Measurements from ENCODE around the gene PRR20G. TPM values are rescaled to one million over a fixed set of nuclear protein-coding genes. Genes with fewer than 3 reads are reported as not detected.

The PRR20G gene
- total RNA-seq, 2 donors from 2014 or later, result not detected

DNA sequence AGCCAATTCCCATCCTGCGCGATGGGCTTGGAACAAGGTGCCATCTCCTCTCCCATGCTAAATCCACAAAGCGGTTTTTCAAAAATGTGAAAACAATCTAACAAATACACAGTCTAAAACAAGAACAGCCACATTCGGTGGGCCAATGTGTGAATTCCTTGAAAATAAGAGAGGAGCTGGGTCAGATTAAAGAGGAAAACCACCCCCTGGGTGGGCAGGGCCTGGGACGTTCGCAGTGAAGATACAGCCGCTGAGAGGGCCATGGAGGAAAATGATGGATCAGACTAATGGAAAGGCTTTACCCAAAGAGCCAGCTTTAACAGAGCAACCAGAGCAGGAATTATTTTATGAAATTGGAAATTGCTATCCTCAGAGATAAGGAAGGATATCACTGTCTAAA is 27.4 kb downstream of the PRR20G start:
- Histone ChIP-seq H3K27ac (no peak overlapping the region), H3K9me3 (no peaks in the 10 kb centered on the region), H3K9ac (ENCODE audit: low read depth in 2 of 2, low read length in 2 of 2) (no peak overlapping the region), H3K4me3 (no peak overlapping the region), H3K4me1 (no peaks in the 10 kb centered on the region), H3K27me3 (no peaks in the 10 kb centered on the region), H3K36me3 (no peaks in the 10 kb centered on the region)
- TF ChIP-seq, protein P1, sequence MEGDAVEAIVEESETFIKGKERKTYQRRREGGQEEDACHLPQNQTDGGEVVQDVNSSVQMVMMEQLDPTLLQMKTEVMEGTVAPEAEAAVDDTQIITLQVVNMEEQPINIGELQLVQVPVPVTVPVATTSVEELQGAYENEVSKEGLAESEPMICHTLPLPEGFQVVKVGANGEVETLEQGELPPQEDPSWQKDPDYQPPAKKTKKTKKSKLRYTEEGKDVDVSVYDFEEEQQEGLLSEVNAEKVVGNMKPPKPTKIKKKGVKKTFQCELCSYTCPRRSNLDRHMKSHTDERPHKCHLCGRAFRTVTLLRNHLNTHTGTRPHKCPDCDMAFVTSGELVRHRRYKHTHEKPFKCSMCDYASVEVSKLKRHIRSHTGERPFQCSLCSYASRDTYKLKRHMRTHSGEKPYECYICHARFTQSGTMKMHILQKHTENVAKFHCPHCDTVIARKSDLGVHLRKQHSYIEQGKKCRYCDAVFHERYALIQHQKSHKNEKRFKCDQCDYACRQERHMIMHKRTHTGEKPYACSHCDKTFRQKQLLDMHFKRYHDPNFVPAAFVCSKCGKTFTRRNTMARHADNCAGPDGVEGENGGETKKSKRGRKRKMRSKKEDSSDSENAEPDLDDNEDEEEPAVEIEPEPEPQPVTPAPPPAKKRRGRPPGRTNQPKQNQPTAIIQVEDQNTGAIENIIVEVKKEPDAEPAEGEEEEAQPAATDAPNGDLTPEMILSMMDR (IDR thresholded peaks at IDR 0.05), result no peak
- DNase-seq, result no peak
- intact Hi-C loops (cut with DNase I), result no loop called here

DNA sequence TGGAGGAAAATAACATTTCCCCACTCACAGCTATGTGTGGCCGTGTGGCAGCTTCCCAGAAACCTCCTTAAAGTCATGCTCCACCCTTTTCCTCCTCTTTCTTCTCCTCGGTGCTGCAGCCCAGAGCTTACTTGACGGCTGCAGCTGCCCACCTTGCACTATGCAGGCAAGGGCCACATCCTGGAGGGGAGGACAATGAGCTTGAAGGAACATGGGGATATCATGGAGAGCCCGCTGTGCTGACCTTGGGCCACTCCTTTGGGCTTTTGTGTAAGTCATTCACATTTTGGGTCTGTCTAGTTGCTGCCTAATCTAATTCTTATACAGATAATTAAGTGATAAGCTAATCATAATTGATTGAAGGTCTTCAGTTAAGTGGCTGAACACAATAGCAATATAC is 28.0 kb downstream of the PRR20G start:
- H3K27ac ChIP-seq, result no peak overlapping the region
- H3K27me3 ChIP-seq, result no peaks in the 10 kb centered on the region
- no peaks in the 10 kb centered on the region for H3K9me3 ChIP-seq
- no peaks in the 10 kb centered on the region for H3K4me1 ChIP-seq
- TF ChIP-seq, protein P1 (IDR thresholded peaks at IDR 0.05), result no peak
- H3K4me3 ChIP-seq, result no peak overlapping the region
- intact Hi-C loops (cut with DNase I), result no loop called here
- DNase-seq, result no peak
- H3K36me3 ChIP-seq, result no peaks in the 10 kb centered on the region
- no peak overlapping the region for H3K9ac ChIP-seq (ENCODE audit: low read depth in 2 of 2, low read length in 2 of 2)

DNA sequence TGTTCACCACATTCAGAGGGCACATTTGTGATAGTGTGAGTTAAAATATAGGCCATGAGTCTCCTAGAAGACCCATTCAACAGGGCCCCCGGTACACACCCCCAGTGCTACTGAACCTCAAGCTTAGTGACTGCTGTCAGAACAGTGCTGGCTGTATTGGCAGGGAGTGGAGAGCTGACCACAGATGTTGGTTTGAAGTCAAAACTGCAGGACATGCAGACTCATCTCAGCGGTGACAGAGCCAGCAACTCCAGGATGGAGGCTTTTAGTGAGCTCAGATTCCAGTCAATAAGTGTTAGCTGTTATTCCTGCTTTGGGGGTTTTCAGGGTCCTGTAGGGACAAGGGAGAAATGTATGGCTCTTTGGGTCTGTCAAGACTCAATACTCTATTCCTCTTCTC is 29.1 kb downstream of the PRR20G start:
- H3K36me3 ChIP-seq, result no peaks in the 10 kb centered on the region
- H3K27ac ChIP-seq, result no peak overlapping the region
- DNase-seq, result no peak
- no peaks in the 10 kb centered on the region for H3K27me3 ChIP-seq
- no peaks in the 10 kb centered on the region for H3K4me1 ChIP-seq
- intact Hi-C loops (cut with DNase I), result no loop called here
- TF ChIP-seq, protein P1 (IDR thresholded peaks at IDR 0.05), result no peak
- no peak overlapping the region for H3K9ac ChIP-seq (ENCODE audit: low read depth in 2 of 2, low read length in 2 of 2)
- H3K4me3 ChIP-seq, result no peak overlapping the region
- no peaks in the 10 kb centered on the region for H3K9me3 ChIP-seq

DNA sequence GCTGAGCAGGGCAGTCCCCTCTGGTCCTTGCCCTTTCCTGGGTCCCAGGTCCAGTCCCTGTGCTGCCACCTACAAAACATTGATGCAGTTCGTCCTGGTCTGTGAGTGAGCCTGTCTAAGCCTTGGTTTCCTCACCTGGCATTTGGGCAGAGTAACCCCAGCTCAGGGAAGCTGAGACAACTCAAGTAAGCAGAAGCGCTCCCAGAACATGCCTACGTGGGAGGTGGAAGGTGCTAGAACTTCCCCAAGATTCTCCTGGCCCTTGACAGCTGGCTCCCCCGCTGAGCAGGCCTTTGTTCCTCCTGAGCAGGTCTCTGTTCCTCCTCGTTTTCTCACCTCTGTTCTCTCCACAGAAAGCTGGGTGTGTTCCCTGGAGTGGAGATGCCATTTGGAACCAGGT is 30.5 kb downstream of the PRR20G start:
- H3K9me3 ChIP-seq, result no peaks in the 10 kb centered on the region
- no peak overlapping the region for H3K27ac ChIP-seq
- no peak for DNase-seq
- no peak overlapping the region for H3K4me3 ChIP-seq
- TF ChIP-seq, protein P1 (IDR thresholded peaks at IDR 0.05), result no peak
- H3K27me3 ChIP-seq, result no peaks in the 10 kb centered on the region
- no peaks in the 10 kb centered on the region for H3K36me3 ChIP-seq
- intact Hi-C loops (cut with DNase I), result no loop called here
- no peak overlapping the region for H3K9ac ChIP-seq (ENCODE audit: low read depth in 2 of 2, low read length in 2 of 2)
- no peaks in the 10 kb centered on the region for H3K4me1 ChIP-seq

DNA sequence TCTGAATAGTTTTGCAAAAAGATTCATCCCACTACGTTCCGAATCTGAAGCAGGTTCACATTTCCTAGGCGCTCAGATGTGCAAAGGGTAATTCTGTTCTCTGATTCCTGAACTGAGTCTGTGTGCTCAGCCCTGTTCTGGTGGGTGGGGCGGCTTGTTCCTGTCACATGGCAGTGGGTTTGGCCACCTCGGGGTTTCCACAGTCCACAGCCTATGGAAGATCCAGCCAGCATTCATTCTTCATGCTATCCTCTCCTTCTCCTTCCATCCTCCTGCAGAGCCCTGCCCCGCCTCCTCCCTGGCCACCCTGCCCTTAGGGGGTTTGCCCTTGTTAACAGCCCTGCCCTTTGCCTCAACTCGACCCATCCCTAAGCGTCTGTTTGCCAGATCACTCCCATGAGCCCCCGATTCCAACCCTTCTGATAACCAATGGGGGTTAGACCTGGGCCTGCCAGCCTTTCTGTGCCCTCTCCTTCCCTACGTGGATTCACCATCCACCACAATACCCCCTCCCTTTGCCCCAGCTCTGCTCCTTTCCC is 31.0 kb downstream of the PRR20G start:
- no peak overlapping the region for H3K27ac ChIP-seq
- intact Hi-C loops (cut with DNase I), result no loop called here
- DNase-seq, result no peak
- H3K9me3 ChIP-seq, result no peaks in the 10 kb centered on the region
- no peaks in the 10 kb centered on the region for H3K27me3 ChIP-seq
- H3K9ac ChIP-seq (ENCODE audit: low read depth in 2 of 2, low read length in 2 of 2), result no peak overlapping the region
- TF ChIP-seq, protein P1 (IDR thresholded peaks at IDR 0.05), result no peak
- no peaks in the 10 kb centered on the region for H3K4me1 ChIP-seq
- no peaks in the 10 kb centered on the region for H3K36me3 ChIP-seq
- H3K4me3 ChIP-seq, result no peak overlapping the region

All from colonic mucosa (tissue), 4 donors.